ENCODE measurements around the gene FAM168A.

FAM168A gene

DNA sequence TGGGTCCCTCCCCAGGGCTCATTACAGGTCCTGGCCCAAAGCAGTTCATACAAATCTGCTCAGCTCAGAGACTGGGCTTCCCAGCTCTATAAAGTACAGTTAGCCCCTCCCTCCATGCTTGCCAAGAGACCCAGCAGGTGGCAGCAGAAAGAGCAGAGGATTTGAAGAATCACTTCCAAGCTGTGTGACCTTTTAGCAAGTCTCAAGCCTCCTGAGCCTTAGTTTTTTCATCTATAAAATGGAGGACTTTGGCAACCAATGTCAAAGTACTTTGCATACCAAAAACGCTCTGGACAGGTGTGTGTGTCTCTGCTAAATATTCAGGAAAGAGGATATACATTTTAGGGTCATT lies 195.1 kb downstream of the FAM168A start:
- no peak overlapping the region for H3K4me3 ChIP-seq (ENCODE audit: low read depth, low read length)
- peak; percentile 30 for TF ChIP-seq CTCF (IDR thresholded peaks at IDR 0.05; ENCODE audit: insufficient read depth, low read depth, low read length, missing control alignments)
- DNase-seq (ENCODE audit: low read depth): peak; percentile 43

DNA sequence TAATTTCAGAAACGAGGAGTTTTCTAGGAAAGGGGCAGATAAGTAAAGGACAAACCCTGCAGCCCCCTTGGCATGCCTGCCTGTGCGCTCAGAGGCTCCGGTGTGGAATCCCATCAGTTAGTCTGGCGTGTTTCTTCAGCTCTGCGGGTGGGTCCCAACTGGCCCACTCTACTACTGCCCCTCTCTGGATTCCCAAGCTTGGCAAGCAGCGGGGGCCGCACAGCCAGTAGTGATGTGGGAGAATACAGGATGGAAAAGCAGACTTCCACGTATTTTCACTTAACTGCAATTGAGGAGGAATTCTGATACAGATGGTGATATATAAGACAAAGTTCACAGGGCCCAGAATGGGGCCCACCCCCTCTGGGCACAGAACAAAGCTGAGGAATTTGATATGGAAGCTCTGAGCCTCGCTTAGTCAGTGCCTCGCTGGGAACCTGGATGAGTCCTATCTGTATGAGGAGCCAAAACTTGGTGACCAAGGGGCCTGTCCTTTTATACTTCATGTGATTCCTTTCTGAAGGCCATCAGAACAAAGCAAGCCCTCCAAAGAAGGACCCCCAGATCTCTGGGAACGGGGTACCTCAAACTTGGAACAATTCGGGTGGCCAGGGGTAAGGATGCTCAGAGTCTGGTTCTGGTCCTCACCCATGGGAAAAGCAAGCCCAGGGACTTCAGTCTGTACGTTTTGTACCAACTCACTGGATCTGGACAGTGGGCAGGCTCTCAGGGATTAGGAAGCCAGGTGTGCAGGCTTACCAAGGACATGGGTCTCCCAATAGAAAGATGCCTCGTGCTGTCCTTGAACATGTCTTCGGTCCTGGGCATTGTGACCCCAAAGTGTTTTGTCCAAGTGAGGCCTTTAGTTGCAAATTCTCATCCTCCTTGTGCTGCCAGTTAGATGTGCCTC lies 195.7 kb downstream of the FAM168A start:
- no peak for DNase-seq (ENCODE audit: low read depth)
- TF ChIP-seq CTCF (IDR thresholded peaks at IDR 0.05; ENCODE audit: insufficient read depth, low read depth, low read length, missing control alignments): no peak
- H3K4me3 ChIP-seq (ENCODE audit: low read depth, low read length): no peak overlapping the region

DNA sequence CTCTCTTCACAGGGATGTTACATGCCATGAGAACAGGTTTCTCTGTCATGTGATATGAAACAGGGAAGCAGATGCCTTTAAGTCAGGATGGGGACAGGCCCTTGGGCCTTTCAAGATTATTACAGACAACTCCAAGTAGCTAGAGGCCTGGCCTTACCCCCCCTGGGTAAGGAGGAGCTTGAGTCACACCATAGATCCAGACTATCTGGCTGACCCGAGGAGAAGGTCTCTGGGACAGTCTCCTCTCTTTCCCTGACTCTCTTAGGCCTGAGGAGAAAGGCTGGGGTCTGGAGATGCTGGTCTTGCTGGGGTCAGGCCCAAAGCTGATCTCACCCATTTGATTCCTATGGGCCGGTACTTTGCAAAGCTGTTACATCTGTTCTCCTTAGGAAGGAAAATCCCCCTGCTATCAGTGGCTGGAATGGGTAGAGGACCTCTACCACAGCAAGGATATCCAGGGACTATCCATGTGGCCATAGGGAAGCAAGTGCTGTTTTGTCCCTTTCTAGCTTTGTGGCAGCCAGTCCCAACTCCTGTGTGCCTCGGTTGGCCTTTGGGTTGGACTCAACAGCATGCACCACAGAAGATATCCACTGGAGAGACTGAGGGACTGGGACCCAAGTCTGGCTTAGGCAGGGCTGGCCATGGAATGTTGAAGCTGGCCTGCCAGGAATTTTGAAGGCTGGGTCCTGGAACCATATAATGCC lies 196.5 kb downstream of the FAM168A start:
- TF ChIP-seq CTCF (IDR thresholded peaks at IDR 0.05; ENCODE audit: insufficient read depth, low read depth, low read length, missing control alignments): no peak
- H3K4me3 ChIP-seq (ENCODE audit: low read depth, low read length): no peak overlapping the region
- DNase-seq (ENCODE audit: low read depth): no peak

- no peak for TF ChIP-seq CTCF (IDR thresholded peaks at IDR 0.05; ENCODE audit: insufficient read depth, low read depth, low read length, missing control alignments)
- H3K4me3 ChIP-seq (ENCODE audit: low read depth, low read length): no peak overlapping the region
- DNase-seq (ENCODE audit: low read depth): no peak
These were observed 197.6 kb downstream of the FAM168A start for GRCh38 chr11:73400293-73400692.

GRCh38 chr11:73399636-73400035 lies 198.3 kb downstream of the FAM168A start:
- no peak overlapping the region for H3K4me3 ChIP-seq (ENCODE audit: low read depth, low read length)
- TF ChIP-seq CTCF (IDR thresholded peaks at IDR 0.05; ENCODE audit: insufficient read depth, low read depth, low read length, missing control alignments): no peak
- no peak for DNase-seq (ENCODE audit: low read depth)

- no peak for DNase-seq (ENCODE audit: low read depth)
- no peak overlapping the region for H3K4me3 ChIP-seq (ENCODE audit: low read depth, low read length)
- no peak for TF ChIP-seq CTCF (IDR thresholded peaks at IDR 0.05; ENCODE audit: insufficient read depth, low read depth, low read length, missing control alignments)
These were observed 198.7 kb downstream of the FAM168A start for GRCh38 chr11:73399159-73399590.
